ENCODE measurements around the gene CTNND2. TPM values are rescaled to one million over a fixed set of nuclear protein-coding genes. Genes with fewer than 3 reads are reported as not detected.
A peak's percentile ranks its signal among the peaks of the same experiment; 100 is the strongest.
"Not testable (repeated sequence)": the region's sequence is repeated elsewhere in the genome, so short reads cannot be mapped to it uniquely, and the experiment has no call there.

CTNND2 gene
- total RNA-seq, 1 donor from 2014 or later = 6.9 TPM

- DNase-seq = no peak
- peak; percentile 33 for ATAC-seq
These were observed 890.5 kb downstream of the CTNND2 start for GRCh38 chr5:11013793-11014192.

GRCh38 chr5:11012295-11012694 is 892.0 kb downstream of the CTNND2 start:
- Histone ChIP-seq H3K36me3 (no peaks in the 10 kb centered on the region), H3K4me1 (no peaks in the 10 kb centered on the region), H3K4me3 (no peak overlapping the region), H3K9me3 (no peaks in the 10 kb centered on the region), H3K27me3 (no peaks in the 10 kb centered on the region), H3K27ac (no peak overlapping the region)
- intact Hi-C loops (cut with DNase I) = no loop called here
- ATAC-seq (no peak), DNase-seq (no peak)
- no peak for TF ChIP-seq CTCF (IDR thresholded peaks at IDR 0.05)

More at GRCh38 chr5:11013793-11014192, 890.5 kb downstream of the CTNND2 start:
- intact Hi-C loops (cut with DNase I) = no loop called here
- no peaks in the 10 kb centered on the region for H3K36me3 ChIP-seq
- no peaks in the 10 kb centered on the region for H3K27me3 ChIP-seq
- no peaks in the 10 kb centered on the region for H3K9me3 ChIP-seq
- TF ChIP-seq CTCF (IDR thresholded peaks at IDR 0.05) = no peak
- no peak overlapping the region for H3K27ac ChIP-seq
- no peak overlapping the region for H3K4me3 ChIP-seq
- H3K4me1 ChIP-seq = no peaks in the 10 kb centered on the region

- DNase-seq = no peak
- no peak for ATAC-seq
- TF ChIP-seq CTCF (IDR thresholded peaks at IDR 0.05) = no peak
These were observed 893.6 kb downstream of the CTNND2 start for GRCh38 chr5:11010429-11011210.

GRCh38 chr5:11009576-11009975 is 894.7 kb downstream of the CTNND2 start:
- no peak for ATAC-seq
- intact Hi-C loops (cut with DNase I) = no loop called here

More at GRCh38 chr5:11010429-11011210, 893.6 kb downstream of the CTNND2 start:
- intact Hi-C loops (cut with DNase I) = no loop called here
- no peaks in the 10 kb centered on the region for H3K27me3 ChIP-seq
- H3K9me3 ChIP-seq = no peaks in the 10 kb centered on the region
- no peaks in the 10 kb centered on the region for H3K36me3 ChIP-seq
- H3K4me1 ChIP-seq = no peaks in the 10 kb centered on the region
- H3K4me3 ChIP-seq = no peak overlapping the region
- H3K27ac ChIP-seq = no peak overlapping the region

GRCh38 chr5:11007269-11007870 is 896.9 kb downstream of the CTNND2 start:
- intact Hi-C loops (cut with DNase I) = no loop called here
- Histone ChIP-seq H3K4me1 (no peaks in the 10 kb centered on the region), H3K36me3 (no peaks in the 10 kb centered on the region), H3K4me3 (no peak overlapping the region), H3K27ac (no peak overlapping the region), H3K27me3 (no peaks in the 10 kb centered on the region), H3K9me3 (no peaks in the 10 kb centered on the region)
- peak; percentile 33 for ATAC-seq
- DNase-seq = no peak
- TF ChIP-seq CTCF (IDR thresholded peaks at IDR 0.05) = no peak

More at GRCh38 chr5:11009576-11009975, 894.7 kb downstream of the CTNND2 start:
- H3K9me3 ChIP-seq = no peaks in the 10 kb centered on the region
- DNase-seq = no peak
- TF ChIP-seq CTCF (IDR thresholded peaks at IDR 0.05) = no peak
- H3K4me3 ChIP-seq = no peak overlapping the region
- H3K27ac ChIP-seq = no peak overlapping the region
- H3K27me3 ChIP-seq = no peaks in the 10 kb centered on the region
- no peaks in the 10 kb centered on the region for H3K4me1 ChIP-seq
- H3K36me3 ChIP-seq = no peaks in the 10 kb centered on the region

GRCh38 chr5:11004523-11004922 is 899.7 kb downstream of the CTNND2 start:
- H3K27ac ChIP-seq; DNase-seq; H3K36me3 ChIP-seq; H3K4me1 ChIP-seq; H3K9me3 ChIP-seq; H3K4me3 ChIP-seq; intact Hi-C loops (cut with DNase I); H3K27me3 ChIP-seq; ATAC-seq: not testable (repeated sequence)
